HPDE6-E6E7 (cell line): ENCODE measurements around the gene CD81.

Experiments
- DNase-seq: peaks from one replicate; pipeline ENCODE4 v3.0.0; 2011; ENCODE audit warnings: missing footprints; ENCODE audit errors: extremely low spot score

Gene CD81

DNA sequence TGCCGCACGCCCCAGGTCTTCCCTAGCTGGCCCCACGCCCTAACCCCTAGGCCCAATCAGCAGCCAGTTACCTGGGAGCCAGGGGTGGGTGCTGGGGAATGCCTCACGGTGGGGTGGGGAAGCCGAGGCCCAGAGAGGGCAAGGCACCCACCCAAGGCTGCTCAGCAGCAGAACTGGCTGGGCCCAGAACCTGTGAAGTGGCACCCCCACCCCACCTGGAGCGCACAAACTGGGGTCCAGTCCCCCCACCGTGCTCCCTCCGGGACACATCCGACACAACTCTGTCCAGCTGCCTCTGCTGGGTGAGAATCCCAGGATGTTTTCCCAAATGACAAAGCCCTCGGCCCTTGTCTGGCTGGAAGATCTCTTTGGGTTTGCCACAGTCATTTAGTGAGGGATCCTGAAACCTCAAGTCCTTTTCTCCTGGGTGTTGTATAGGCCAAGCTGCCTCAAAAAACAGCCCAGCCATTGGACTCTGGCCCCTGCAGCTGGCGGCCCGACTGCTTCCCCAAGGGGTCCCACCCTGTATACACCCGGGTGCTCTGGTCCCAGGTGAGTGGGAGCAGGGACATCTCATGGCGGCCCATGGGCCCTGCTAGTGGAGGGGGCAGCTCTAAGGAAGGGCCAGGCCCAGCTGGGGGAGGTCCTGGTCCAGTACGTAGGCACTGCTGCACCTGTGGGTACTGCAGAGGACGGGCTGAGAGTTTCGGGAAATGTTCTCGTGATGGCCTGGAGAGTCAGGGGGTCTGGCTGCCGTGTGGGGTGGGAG lies 44.3 kb downstream of the CD81 start:
- no peak for DNase-seq

DNA sequence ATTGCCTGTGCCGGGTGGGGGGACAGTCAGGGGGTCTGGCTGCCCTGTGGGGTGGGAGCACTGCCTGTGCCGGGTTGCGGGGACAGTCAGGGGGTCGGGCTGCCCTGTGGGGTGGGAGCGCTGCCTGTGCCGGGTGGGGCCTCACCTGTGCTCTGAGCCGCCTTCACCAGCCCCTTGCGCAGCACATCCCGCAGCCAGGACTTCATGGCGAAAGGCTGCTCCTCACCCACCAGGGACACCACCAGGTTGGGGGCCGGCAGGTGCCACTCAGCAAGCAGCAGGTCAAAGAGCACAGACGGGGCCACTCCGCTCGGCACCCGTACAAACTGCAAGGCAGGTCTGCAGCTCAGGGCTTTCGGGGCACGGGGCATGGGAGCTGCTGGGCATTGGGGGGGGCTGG lies 44.9 kb downstream of the CD81 start:
- DNase-seq: no peak

DNA sequence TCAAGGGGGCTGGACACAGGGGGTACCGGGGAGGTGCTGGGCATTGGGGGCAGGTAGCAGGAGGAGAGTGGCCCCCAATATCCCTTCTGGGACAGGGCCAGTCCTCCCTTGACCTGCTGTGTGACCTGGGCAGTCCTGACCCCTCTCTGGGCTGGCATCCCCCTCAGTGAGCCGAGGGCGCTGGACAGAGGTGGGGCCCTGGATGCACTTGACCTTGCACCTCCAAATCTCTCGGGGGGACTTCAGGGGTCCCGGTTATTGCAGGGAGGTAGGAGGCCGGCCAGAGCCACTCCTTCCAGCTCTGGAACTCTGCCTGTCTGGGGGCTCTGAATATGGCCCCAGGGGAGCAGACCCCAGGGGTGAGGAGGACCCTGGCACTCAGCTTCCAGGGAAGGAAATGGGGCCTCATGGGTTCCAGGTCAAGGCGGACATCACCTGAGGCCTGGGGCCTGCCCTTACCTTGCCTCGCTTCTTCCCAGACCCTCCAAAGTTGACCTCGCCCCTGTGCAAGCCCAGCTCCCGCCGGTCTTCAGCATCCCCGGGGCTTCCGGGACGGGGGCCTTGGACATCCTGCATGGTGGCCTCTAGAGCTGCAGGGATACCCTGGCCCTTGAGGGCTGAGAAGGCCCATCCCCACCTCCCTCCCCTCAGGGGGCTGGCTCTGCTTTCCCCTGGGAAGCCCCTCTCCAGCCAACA lies 45.5 kb downstream of the CD81 start:
- DNase-seq: no peak

DNA sequence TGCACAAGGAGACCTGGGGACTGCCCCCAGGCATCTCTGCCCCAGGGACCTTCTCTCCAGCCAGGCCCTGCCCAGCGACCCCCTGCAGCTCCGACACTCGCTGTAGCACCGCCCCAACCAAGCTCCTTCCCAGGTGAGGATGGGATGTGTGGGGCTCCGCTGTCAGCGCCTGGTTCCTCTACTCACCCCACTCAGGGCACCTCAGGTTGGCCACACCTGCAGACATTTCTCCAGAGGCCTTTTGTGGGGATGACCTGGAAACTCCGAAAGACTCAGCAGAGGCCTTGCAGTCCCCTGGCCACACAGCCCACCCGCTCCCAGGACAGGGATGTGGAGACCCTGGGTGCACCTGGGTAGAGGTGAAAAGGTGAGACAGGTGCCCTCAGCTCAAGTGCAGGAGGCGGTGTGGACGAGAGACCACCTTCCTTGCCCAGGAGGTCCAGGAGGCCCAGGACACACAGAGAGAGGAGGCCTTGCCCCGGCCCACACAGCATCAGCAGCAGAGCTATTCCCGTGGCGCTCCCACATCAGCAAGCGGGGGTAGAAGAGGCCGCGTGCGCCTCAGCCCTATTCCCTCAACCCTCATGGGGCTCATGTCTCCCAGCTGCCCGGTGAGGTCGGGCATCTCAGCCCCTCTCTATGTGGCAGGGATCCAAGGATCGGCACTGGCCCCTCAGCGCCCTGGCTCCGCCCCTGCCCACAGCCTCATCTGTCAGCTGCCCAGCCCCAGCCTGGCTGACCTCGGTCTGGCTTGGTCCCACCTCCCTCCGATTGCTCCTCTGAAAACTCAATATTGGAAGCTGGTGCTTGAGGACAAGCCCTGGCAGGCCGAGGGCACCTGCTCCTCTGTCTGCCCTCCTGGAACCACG lies 46.3 kb downstream of the CD81 start:
- DNase-seq: no peak

DNA sequence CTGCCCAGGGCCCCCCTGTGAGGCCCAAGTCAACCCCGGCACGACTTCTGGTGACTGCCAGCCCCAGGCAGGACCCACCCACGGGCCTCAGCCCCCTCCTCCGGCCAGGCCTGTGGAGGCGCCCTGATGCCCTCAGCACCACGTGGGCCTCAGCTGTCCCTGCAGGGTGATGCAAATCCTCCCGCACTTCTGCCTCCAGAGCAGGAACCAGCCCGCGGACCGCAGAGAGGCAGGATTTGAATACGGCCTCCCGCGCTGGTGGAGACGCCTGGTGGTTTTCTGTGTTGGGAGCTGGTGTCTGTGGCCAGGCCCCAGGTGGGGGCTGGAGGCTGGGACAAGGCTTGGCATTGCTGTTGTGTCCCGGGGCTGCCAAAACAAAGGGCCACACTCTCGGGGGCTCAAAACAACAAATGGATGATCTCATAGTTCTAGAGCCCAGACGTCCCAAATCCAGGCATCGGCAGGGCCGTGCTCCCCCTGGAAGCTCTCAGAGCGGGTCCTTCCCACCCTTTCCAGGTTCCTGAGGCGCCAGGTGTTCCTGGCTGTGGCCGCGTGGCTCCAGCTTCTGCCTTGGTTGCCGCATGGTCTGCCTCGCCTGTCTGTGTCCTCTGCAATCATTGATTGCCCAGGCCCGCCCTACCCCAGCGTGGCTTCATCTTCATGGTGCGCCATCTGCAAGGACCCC lies 47.8 kb downstream of the CD81 start:
- no peak for DNase-seq

DNA sequence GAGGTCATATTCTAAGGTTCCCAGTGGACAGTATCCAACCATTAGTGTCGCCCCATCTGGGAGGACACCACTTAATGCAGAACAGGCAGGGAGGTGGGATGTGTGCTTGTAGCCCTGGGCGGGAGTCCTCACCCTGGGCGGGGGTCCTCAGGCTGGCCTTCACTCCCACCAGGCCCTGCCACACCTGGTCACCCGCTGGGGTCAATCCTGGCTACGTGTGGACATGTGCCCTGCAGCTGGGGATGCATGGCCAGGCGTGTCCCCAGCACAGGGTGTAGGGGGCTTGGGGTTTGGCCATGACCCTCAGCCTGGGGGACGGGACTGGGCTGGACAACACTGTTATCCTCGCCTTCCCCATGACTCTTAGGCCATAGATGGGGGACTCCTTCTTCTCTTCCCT lies 48.4 kb downstream of the CD81 start:
- no peak for DNase-seq

DNA sequence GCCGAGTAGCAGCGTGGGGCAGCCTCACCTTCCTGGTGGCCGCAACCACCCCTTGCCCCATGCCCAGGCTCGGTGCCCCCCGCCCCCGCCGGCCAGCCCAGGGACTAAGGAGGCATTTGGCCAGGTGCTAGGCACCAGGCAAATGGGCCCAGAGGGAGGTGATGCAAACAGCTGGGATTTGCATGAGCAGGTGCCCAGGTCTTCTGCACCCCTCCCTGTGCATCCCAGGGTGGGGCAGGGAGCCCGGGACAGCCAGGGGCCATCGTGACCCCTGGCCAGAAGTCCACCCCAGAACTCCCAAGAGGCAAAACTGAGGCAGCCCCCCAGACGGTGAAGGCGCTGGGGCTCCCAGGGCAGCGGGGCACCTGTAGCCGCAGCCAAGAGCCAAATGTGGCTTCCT lies 49.1 kb downstream of the CD81 start:
- DNase-seq: no peak

DNA sequence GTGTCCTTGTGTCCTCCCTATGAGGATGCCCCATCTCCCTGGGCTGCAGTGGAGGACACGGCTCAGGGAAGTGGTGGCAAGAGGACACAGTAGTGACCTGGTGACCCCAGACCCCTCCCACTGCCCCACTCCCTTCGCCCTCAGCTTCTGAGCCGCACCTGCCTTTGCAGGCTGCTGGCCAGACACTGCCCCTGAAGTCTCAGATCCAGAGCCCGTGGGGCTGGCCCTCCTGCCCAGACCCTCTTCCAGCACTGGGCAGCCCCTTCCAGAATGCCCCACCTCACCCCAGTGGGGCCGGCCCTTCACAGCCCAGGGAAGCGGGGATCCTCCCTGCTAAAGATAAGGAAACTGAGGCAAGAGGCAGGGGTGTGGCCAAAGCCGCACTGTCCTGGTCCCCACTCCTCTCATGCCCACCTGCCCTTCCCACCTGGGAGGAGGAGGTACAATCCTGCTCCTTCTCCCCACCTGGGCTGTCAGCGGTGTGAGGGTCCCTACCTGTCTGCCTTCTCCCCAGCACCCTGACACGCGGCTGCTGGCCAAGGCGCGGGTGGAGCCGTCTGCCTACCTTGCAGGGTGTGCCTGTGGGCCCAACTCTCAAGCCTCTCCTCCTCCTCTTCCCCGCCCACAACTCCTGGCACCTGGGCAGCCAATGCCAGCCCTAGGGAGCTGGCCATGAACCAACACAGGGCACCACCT lies 49.9 kb downstream of the CD81 start:
- DNase-seq: no peak

DNA sequence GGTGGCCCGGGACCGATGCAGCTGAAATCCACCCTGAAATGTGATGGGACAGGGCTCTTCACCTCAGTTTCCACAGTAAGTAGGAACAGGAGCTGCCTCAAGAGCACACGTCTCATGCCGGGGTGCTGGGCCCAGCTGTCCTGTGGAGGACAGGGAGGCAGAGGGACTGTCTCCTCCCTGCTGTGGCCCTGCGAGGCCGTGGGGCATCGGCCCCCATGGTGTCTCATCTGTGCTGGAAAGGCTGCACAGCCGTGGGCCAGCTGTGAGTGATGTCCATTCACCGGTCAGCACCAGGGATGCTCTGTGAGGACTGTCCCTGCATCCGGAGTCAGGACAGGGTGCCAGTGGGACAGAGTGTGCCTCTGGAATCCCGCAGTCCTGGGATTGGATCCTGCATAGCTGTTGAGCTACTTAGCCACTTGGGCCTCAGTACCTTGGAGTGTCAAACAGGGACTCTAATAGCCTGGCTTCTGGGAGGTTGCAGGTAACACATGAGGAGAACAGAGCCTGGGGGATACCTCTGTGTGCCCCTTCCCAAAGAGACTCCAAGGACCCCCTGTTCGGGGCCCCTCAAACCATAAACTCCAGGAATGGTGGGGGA lies 50.7 kb downstream of the CD81 start:
- no peak for DNase-seq

DNA sequence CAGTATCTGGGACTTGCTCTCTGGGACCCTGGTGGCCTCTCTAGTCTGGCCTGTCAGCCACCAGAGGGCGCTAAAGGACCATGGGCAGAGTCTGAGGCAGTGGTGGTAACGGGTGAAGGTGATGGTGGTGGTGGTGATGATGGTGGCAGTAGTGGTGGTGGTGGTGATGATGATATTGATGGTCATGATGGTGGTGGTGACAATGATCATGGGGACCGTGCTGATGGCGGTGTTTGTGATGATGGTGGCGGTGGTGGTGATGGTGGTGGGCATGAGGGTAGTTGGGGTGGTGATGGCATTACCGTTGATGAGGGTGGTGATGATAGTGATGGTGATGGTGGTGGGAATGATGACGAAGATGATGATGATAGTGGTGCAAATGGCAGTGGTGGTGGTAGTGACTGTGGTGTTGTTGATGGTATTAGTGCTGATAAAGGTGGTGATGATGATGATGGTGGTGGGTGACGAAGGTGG lies 51.2 kb downstream of the CD81 start:
- peak; percentile 46 for DNase-seq

DNA sequence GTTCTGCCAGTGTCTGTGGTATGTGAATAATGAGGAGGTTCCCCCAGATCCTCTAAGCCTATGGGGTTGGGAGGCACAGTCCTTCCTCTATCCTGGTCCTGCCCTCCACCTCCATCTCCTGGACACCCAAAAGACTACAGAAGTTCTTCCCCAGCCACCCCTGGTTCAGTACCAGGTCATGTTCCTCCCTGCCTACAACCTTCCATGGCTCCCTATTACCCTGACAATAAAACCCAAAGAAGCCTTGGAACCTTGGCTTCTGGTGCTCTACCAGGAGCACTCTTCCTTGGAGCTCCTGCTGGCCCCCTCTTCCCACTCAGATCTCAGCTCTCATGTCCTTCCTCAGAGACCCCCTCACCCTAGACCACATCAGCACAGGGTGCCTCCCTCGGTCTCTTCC lies 54.3 kb downstream of the CD81 start:
- DNase-seq: no peak

DNA sequence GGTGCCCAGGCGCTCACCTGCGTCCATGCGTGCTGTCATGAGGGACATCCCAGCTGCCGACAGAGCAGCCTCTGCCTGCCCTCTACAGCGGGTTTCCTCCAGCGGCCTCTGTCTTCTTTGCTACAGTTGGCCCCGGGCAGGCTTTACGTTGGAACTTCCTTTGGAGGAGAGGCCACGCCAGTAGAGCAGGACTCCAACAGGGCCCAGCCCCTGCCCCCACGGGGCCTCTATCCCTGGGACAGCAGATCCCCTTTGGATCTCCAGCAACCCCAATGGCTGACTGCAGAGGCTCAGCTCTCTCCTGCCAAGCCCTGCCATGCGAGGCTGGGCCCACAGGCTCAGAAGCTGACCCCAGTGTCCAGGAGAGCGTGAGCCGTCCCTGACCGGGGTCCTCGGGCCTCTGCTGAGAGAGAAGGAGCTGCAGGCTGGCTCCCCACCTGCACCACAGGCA lies 55.1 kb downstream of the CD81 start:
- no peak for DNase-seq

DNA sequence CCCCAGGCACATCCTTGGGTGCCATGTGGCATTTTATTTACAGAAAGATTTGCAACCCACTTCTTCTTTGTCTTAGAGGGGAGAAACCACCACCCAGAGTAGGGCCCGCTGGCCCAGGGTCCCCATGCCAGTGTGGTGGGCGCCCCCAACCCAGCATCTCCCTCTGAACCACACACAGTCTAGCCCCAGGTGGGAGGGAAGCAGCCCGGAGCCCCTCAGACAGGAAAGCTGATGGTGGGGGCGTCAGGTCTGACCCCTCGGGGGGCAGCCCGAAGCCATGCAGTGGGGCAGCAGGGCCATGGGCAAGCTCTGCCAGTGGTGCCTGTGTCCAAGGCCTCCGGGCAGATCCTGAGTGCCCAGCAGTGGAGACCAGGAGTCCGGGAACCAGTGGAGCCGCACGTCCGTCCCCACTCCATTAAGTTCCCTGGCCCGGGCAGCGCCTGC lies 55.5 kb downstream of the CD81 start:
- DNase-seq: no peak

DNA sequence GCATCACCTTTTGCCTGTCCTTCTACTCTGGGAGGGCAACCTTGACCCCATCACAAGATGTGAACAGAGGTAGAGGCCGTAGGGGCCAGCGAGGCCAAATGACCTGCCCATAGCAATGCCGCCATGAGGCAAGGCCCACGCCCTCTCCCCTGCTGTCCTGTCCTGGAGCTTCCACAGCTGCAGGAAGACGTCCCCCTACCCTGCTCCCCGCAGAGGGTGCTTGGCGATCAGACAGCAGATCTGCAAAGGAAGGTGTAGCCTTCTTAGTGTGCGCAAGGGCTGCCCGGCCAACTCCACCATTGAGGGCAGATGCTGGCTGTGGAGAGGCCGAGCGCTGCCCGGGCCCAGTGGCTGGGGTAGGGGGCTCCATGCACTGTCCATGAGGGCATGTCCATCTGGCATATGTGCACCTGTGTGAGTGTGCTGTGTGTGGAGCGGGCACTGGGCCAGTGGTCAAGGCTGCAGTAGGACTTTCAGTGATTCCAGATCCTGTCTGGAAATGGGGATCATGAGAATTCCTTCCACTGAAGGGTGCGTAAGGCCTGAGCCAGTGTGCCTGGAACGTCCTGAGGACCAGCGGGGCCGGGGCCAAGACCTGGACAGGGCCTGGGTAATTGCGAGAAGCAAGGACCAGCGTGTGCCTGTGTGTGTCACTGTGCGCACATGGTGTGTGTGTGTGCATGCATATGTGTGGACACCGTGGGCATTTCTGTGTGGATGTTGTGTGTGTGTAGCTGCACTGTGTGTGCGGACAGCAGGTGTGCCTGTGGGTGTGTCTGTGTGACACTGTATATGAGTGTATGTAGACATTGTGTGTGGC lies 56.2 kb downstream of the CD81 start:
- DNase-seq: no peak

DNA sequence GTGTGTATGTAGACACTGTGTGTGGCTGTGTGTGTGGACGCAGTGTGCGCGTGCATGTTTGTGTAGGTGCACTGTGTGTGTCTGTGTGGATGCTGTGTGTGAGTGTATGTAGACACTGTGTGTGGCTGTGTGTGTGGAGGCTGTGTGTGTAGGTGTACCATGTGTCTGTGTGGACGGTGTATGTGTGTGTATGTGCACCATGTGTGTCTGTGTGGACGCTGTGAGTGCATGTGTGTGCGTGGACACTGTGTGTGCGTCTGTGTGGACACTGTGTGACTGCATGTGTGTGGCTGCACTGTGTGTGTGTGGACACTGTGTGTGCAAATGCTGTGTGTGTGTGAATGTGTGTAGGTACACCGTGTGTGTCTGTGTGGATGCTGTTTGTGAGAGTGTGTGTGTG lies 56.9 kb downstream of the CD81 start:
- no peak for DNase-seq

DNA sequence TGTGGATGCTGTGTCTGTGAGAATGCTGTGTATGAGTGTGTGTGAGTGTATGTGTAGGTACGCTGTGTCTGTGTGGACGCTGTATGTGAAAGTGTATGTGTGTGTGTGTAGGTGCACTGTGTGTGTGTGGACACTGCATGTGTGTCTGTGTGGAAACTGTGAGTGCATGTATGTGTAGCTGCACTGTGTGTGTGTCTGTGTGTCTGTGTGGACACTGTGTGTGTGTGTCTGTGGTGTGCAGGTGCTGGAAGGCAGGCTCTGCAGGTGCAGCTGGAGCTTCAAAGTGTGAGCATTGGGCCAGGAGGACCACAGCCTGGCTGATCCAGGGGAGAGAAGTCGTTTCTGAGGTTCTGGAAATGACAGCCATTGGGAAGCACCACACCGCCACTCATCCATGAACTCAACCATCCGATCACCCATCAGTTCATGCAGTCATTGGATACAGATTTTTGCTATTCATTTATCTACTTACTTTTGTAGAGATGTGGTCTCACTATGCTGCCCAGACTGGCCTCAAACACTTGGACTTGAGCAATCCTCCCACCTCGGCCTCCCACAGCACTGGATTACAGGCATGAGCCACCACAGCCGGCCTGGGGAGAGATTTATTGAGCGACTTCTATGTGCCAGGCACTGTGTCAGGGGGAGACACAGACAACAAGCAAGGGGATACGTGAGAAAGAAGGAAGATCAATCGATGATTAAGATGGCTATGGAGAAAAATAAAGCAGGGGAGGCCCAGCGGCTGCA lies 57.6 kb downstream of the CD81 start:
- DNase-seq: no peak

DNA sequence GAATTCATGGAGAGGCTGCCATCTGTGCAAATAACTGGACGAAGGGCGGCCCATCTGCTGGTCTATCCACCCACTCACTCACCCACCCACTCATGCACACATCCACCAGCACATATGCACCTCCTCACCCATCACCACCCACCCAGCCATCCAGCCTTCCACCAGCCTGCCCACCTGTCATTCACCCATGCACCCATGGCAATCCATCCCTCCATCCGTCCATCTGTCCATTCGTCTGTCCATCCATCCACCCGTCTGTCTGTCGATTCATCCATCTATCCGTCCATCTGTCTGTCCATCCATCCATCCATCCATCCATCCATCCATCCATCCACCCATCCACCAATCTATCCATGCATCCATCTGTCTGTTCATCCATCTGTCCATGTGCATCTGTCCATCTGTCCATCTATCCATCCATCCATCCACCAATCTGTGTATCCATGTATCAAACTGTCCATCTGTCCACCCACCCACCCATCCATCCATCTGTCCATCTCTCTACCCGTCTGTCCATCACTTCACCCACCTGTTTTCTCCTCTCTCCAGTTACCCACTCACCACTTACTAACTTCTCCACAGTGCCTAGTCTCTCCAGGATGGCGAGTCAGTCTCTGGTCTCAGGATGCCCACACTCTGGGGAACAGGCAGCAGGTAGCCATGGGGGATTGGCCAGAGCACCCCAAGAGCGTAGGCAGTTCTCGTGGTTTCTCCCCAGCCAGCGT lies 58.3 kb downstream of the CD81 start:
- DNase-seq: no peak

DNA sequence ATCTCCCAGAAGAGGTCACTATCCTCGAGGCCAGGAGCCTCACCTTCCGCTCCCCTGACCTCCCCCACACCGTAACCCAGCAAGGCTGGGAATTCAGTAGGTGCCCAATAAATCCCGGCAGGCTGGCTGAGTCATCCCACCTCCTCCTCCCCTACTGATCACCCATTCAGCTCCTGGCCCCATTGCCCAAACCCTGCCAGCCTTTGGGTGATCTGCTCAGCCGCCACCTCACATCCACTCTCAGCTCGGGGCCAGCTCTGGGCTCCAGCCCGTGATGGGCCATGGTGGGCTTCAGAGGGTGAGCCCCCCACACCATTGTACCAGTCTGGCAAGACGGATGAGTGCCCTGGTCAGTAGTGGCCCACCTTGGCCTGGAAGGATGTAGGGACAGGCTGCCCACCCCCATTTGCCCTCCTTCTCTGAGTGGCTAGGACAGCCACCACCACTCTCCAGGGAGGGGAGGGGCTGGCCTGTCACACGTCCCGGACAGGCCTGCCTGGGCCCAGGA lies 59.0 kb downstream of the CD81 start:
- DNase-seq: no peak
